Fibroblast of gingiva (primary cell): ENCODE measurements around the gene COL6A1.

Experiments used
- DNase-seq: peaks from one replicate; pipeline ENCODE4 v3.0.0-alpha.2; 2011; ENCODE audit warnings: low read depth

Gene COL6A1

DNA sequence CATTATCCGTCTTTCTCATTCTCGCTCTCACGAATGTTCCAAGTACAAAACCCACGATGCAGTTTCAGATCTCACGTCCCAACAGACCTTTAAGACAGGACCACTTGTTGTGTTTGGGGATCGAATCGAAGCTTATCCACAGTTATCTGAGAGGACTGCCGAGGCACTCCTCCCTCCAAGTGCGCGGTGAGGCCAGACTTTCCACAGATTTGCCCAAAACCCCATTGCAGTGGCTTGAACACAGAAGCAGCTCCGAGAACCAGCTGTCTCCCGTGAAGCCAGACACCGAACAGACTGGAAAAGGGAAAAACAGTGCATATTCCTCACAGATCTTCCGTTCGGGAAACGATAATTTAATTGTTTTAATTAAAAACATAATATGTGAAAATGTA, 69.8 kb downstream of the COL6A1 start:
- peak; percentile 46 for DNase-seq

DNA sequence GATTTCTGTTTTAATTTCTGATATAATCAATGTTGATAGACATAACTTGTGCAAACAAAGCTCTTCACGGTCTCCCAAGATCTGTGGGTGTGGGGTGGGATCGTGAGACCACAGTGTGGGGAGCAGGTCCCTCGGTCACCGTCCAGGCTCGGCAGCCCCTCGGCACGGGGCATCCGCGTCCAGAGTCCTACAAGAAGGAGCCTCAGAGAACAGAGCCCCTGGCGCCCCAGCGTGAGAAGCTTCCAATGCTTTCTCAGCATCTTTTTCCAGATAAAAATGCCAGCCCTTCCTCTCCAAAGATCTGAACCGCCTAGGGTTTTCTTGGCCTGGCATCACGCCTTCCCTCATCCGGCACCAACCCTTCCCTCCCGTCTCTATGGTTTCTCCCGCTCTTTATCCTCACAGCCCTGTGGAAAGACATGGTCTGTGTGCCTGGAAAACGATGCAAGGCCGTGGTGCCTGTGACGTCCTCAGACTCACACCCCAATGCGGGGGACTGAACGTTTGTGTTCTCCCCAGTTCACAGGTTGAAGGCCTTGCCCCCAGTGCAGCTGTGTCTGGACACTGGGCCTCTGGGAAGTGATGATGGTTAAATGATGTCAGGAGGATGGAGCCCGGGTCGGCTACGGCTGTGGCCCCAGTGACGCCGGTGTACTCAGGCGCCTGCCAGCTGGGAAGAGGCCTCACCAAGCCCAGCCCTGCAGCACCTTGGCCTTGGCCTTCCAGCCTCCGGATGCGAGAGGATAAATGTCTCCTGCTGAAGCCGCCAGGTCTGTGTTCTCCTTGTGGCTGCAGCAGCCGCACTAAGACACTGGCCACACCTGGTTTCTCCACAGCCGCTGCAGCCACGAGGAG, 70.5 kb downstream of the COL6A1 start:
- peak; percentile 52 for DNase-seq

- DNase-seq, result peak; percentile 77
These were observed 71.4 kb downstream of the COL6A1 start for GRCh38 chr21:46052703-46053651.

DNA sequence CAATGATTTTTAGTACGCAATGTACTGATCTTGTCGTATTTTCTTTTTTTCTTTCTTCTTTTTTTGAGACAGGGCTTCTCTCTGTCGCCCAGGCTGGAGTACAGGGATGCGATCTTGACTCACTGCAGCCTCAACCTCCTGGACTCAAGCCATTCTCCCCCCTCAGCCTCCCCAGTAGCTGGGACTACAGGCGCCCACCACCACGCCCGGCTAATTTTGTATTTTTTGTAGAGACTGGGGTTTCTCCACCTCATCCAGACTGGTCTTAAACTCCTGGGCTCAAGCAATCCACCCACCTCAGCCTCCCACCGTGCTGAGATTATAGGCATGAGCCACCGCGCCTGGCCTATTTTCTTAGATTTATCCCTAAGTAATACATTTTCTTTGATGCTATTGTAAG, 72.5 kb downstream of the COL6A1 start:
- no peak for DNase-seq

GRCh38 chr21:46054451-46054881, 72.9 kb downstream of the COL6A1 start:
- peak; percentile 73 for DNase-seq
